ENCODE data around the gene WDR83. TPM values are rescaled to one million over a fixed set of nuclear protein-coding genes. Genes with fewer than 3 reads are reported as not detected.
"Not testable (repeated sequence)": the region's sequence is repeated elsewhere in the genome, so short reads cannot be mapped to it uniquely, and the experiment has no call there.

The WDR83 gene
- total RNA-seq (10 to 100 TPM in 1 of 2 donors, 1 to 10 TPM in 1; 9.3 to 14.9 TPM), polyA plus RNA-seq (ENCODE audit: insufficient read length in 2 of 2) (10 to 100 TPM; 27.3 to 37.6 TPM)
- long read RNA-seq, donor 1, partial matches to known transcripts = 160 of 166 reads
- long read RNA-seq, donor 1, other reads (novel, unspliced or antisense) = 5 of 166 reads
- long read RNA-seq, donor 2, partial matches to known transcripts = 23 of 49 reads
- long read RNA-seq, donor 2, other reads (novel, unspliced or antisense) = 24 of 49 reads
- long read RNA-seq, donor 3, partial matches to known transcripts = 0 of 2 reads
- long read RNA-seq, donor 3, other reads (novel, unspliced or antisense) = 0 of 2 reads
- long read RNA-seq, donor 4, partial matches to known transcripts = 153 of 160 reads
- long read RNA-seq, donor 4, other reads (novel, unspliced or antisense) = 6 of 160 reads

GRCh38 chr19:12666265-12667048 is at the start of gene WDR83, which contains the start of gene MAN2B1:
Gene WDR83, plus strand, starts transcription at chr19:12666807. Its CDS starts 2,984 bp downstream, at chr19:12669791.
Gene MAN2B1, minus strand, starts transcription at chr19:12666742. Its CDS starts 41 bp downstream, at chr19:12666701.
- peak within 1 kb of the TSS; percentile 78 for H3K4me3 ChIP-seq (ENCODE audit: low read depth, low read length)
- peaks cover 44% of the 10 kb centered on the region for H3K4me1 ChIP-seq (ENCODE audit: control insufficient read depth, insufficient read depth, low read length)
- H3K9me3 ChIP-seq (ENCODE audit: control insufficient read depth, insufficient read depth, low read length) = no peaks in the 10 kb centered on the region
- peak within 1 kb of the TSS; percentile 61 for H3K27ac ChIP-seq (ENCODE audit: low read depth, low read length)
- H3K27me3 ChIP-seq (ENCODE audit: control insufficient read depth, insufficient read depth, low read length) = no peaks in the 10 kb centered on the region
- 1% methylated on average over 46 of the region's 46 CpGs for WGBS (ENCODE audit: insufficient coverage)
- DNase-seq (ENCODE audit: low read depth in 4 of 6, low spot score in 6 of 6) = peak in 5 of 6 donors; percentile 49 to 94 (median 76)
- peaks cover 55% of the 10 kb centered on the region for H3K36me3 ChIP-seq (ENCODE audit: control insufficient read depth, insufficient read depth, low read length)

DNA sequence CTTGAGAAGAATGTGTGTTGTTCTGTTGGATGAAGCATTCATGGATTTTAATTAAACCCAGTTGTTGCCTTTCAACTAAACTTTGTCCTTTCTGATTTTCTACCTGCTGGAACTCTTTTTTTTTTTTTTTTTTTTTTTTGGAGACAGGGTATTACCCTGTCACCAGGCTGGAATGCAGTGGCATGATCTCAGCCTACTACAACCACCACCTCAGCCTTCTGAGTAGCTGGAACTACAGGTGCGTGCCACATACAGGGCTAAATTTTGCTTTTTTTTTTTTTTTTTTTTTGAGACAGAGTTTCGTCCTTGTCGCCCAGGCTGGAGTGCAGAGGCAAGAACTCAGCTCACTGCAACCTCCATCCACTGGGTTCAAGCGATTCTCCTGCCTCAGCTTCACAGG is 49.0 kb upstream of the WDR83 start:
- WGBS (ENCODE audit: insufficient coverage) = no CpG with 5 or more reads among the region's 4 CpGs
- Histone ChIP-seq H3K9me3 (ENCODE audit: control insufficient read depth, insufficient read depth, low read length) (no peaks in the 10 kb centered on the region), H3K4me3 (ENCODE audit: low read depth, low read length) (no peak overlapping the region), H3K4me1 (ENCODE audit: control insufficient read depth, insufficient read depth, low read length) (no peaks in the 10 kb centered on the region), H3K36me3 (ENCODE audit: control insufficient read depth, insufficient read depth, low read length) (peaks cover 16% of the 10 kb centered on the region), H3K27me3 (ENCODE audit: control insufficient read depth, insufficient read depth, low read length) (no peaks in the 10 kb centered on the region), H3K27ac (ENCODE audit: low read depth, low read length) (no peak overlapping the region)
- no peak for DNase-seq (ENCODE audit: low read depth in 4 of 6, low spot score in 6 of 6)

GRCh38 chr19:12621253-12622024 is 45.2 kb upstream of the WDR83 start:
- not testable (repeated sequence) for H3K4me3 ChIP-seq (ENCODE audit: low read depth, low read length); H3K4me1 ChIP-seq (ENCODE audit: control insufficient read depth, insufficient read depth, low read length); H3K27ac ChIP-seq (ENCODE audit: low read depth, low read length); DNase-seq (ENCODE audit: low read depth in 4 of 6, low spot score in 6 of 6); H3K9me3 ChIP-seq (ENCODE audit: control insufficient read depth, insufficient read depth, low read length); H3K27me3 ChIP-seq (ENCODE audit: control insufficient read depth, insufficient read depth, low read length)
- no CpG with 5 or more reads among the region's 26 CpGs for WGBS (ENCODE audit: insufficient coverage)
- peaks cover 27% of the 10 kb centered on the region for H3K36me3 ChIP-seq (ENCODE audit: control insufficient read depth, insufficient read depth, low read length)

GRCh38 chr19:12623361-12624031 is 43.1 kb upstream of the WDR83 start:
- Histone ChIP-seq H3K36me3 (ENCODE audit: control insufficient read depth, insufficient read depth, low read length) (peaks cover 38% of the 10 kb centered on the region), H3K27me3 (ENCODE audit: control insufficient read depth, insufficient read depth, low read length) (no peaks in the 10 kb centered on the region), H3K27ac (ENCODE audit: low read depth, low read length) (no peak overlapping the region), H3K4me1 (ENCODE audit: control insufficient read depth, insufficient read depth, low read length) (no peaks in the 10 kb centered on the region), H3K9me3 (ENCODE audit: control insufficient read depth, insufficient read depth, low read length) (no peaks in the 10 kb centered on the region), H3K4me3 (ENCODE audit: low read depth, low read length) (no peak overlapping the region)
- WGBS (ENCODE audit: insufficient coverage) = 96% methylated on average over 2 of the region's 4 CpGs
- DNase-seq (ENCODE audit: low read depth in 4 of 6, low spot score in 6 of 6) = no peak

- DNase-seq (ENCODE audit: low read depth in 4 of 6, low spot score in 6 of 6) = no peak
- Histone ChIP-seq H3K27ac (ENCODE audit: low read depth, low read length) (no peak overlapping the region), H3K9me3 (ENCODE audit: control insufficient read depth, insufficient read depth, low read length) (no peaks in the 10 kb centered on the region), H3K27me3 (ENCODE audit: control insufficient read depth, insufficient read depth, low read length) (no peaks in the 10 kb centered on the region), H3K36me3 (ENCODE audit: control insufficient read depth, insufficient read depth, low read length) (peaks cover 44% of the 10 kb centered on the region), H3K4me3 (ENCODE audit: low read depth, low read length) (no peak overlapping the region), H3K4me1 (ENCODE audit: control insufficient read depth, insufficient read depth, low read length) (no peaks in the 10 kb centered on the region)
- 92% methylated on average over 5 of the region's 8 CpGs for WGBS (ENCODE audit: insufficient coverage)
These were observed 39.6 kb upstream of the WDR83 start for GRCh38 chr19:12626958-12627357.

DNA sequence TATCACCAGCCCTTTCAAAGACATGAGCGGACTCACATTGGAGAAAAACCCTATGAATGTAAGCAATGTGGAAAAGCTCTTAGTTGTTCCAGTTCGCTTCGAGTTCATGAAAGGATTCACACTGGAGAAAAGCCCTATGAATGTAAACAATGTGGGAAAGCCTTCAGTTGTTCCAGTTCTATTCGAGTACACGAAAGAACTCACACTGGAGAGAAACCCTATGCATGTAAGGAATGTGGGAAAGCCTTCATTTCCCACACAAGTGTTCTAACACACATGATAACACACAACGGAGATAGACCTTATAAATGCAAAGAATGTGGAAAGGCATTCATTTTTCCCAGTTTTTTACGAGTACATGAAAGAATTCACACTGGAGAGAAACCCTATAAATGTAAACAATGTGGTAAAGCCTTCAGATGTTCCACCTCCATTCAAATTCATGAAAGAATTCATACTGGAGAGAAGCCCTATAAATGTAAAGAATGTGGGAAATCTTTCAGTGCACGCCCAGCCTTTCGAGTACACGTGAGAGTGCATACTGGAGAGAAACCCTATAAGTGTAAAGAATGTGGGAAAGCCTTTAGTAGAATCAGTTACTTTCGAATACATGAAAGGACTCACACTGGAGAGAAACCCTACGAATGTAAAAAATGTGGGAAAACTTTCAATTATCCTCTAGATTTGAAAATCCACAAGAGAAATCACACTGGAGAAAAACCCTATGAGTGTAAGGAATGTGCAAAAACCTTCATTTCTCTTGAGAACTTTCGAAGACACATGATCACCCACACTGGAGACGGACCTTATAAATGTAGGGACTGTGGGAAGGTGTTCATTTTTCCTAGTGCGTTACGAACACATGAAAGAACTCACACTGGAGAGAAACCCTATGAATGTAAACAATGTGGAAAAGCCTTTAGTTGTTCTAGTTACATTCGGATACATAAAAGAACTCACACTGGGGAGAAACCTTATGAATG is 38.3 kb upstream of the WDR83 start:
- 89% methylated on average over 8 of the region's 17 CpGs for WGBS (ENCODE audit: insufficient coverage)
- H3K27ac ChIP-seq (ENCODE audit: low read depth, low read length) = no peak overlapping the region
- H3K4me1 ChIP-seq (ENCODE audit: control insufficient read depth, insufficient read depth, low read length) = no peaks in the 10 kb centered on the region
- no peak overlapping the region for H3K4me3 ChIP-seq (ENCODE audit: low read depth, low read length)
- no peak for DNase-seq (ENCODE audit: low read depth in 4 of 6, low spot score in 6 of 6)
- no peaks in the 10 kb centered on the region for H3K27me3 ChIP-seq (ENCODE audit: control insufficient read depth, insufficient read depth, low read length)
- H3K36me3 ChIP-seq (ENCODE audit: control insufficient read depth, insufficient read depth, low read length) = peaks cover 44% of the 10 kb centered on the region
- H3K9me3 ChIP-seq (ENCODE audit: control insufficient read depth, insufficient read depth, low read length) = no peaks in the 10 kb centered on the region

GRCh38 chr19:12629215-12629614 is 37.4 kb upstream of the WDR83 start:
- 60% methylated on average over 1 of the region's 7 CpGs for WGBS (ENCODE audit: insufficient coverage)
- Histone ChIP-seq H3K27ac (ENCODE audit: low read depth, low read length) (no peak overlapping the region), H3K4me3 (ENCODE audit: low read depth, low read length) (no peak overlapping the region), H3K4me1 (ENCODE audit: control insufficient read depth, insufficient read depth, low read length) (no peaks in the 10 kb centered on the region), H3K27me3 (ENCODE audit: control insufficient read depth, insufficient read depth, low read length) (no peaks in the 10 kb centered on the region), H3K9me3 (ENCODE audit: control insufficient read depth, insufficient read depth, low read length) (no peaks in the 10 kb centered on the region), H3K36me3 (ENCODE audit: control insufficient read depth, insufficient read depth, low read length) (peaks cover 39% of the 10 kb centered on the region)
- DNase-seq (ENCODE audit: low read depth in 4 of 6, low spot score in 6 of 6) = no peak

GRCh38 chr19:12636631-12637030 is 30.0 kb upstream of the WDR83 start:
- WGBS (ENCODE audit: insufficient coverage) = 94% methylated on average over 12 of the region's 13 CpGs
- Histone ChIP-seq H3K36me3 (ENCODE audit: control insufficient read depth, insufficient read depth, low read length) (no peaks in the 10 kb centered on the region), H3K27ac (ENCODE audit: low read depth, low read length) (no peak overlapping the region), H3K27me3 (ENCODE audit: control insufficient read depth, insufficient read depth, low read length) (no peaks in the 10 kb centered on the region), H3K4me1 (ENCODE audit: control insufficient read depth, insufficient read depth, low read length) (peaks cover 10% of the 10 kb centered on the region), H3K9me3 (ENCODE audit: control insufficient read depth, insufficient read depth, low read length) (no peaks in the 10 kb centered on the region), H3K4me3 (ENCODE audit: low read depth, low read length) (no peak overlapping the region)
- no peak for DNase-seq (ENCODE audit: low read depth in 4 of 6, low spot score in 6 of 6)
